ENCODE measurements around the gene MGA. TPM values are rescaled to one million over a fixed set of nuclear protein-coding genes. Genes with fewer than 3 reads are reported as not detected.

MGA gene
- total RNA-seq, 1 donor from 2014 or later, result 32.6 TPM

- Histone ChIP-seq H2AFZ (ENCODE audit: low read depth, low read length) (no peak overlapping the region), H3K4me1 (ENCODE audit: insufficient read depth, low read length) (no peaks in the 10 kb centered on the region), H4K20me1 (ENCODE audit: insufficient read depth, low read length) (peaks cover 14% of the 10 kb centered on the region), H3K9me3 (ENCODE audit: insufficient read depth, low read depth, low read length) (no peaks in the 10 kb centered on the region), H3K36me3 (ENCODE audit: insufficient read depth, low read length) (peaks cover 20% of the 10 kb centered on the region), H3K9ac (ENCODE audit: low read length) (no peak overlapping the region), H3K4me2 (ENCODE audit: low read length) (no peak overlapping the region), H3K79me2 (ENCODE audit: insufficient read depth, low read length) (no peaks in the 10 kb centered on the region), H3K4me3 (ENCODE audit: insufficient read depth, low read depth, low read length) (no peak overlapping the region), H3K27me3 (ENCODE audit: insufficient read depth, low read length) (no peaks in the 10 kb centered on the region), H3K27ac (ENCODE audit: low read depth, low read length) (no peak overlapping the region)
- Mint-ChIP-seq H3K4me3 (ENCODE audit: unreplicated experiment) (no peak overlapping the region), H3K27ac (ENCODE audit: unreplicated experiment) (no peak overlapping the region), H3K36me3 (ENCODE audit: low read depth, unreplicated experiment) (peaks cover 43% of the 10 kb centered on the region), H3K4me1 (ENCODE audit: low read depth, unreplicated experiment) (peaks cover 2% of the 10 kb centered on the region), H3K9me3 (ENCODE audit: unreplicated experiment) (no peaks in the 10 kb centered on the region), H3K27me3 (ENCODE audit: low read depth, unreplicated experiment) (no peaks in the 10 kb centered on the region)
- TF ChIP-seq CTCF (IDR thresholded peaks at IDR 0.05; ENCODE audit: insufficient read depth, low read depth, low read length) (no peak), EZH2 (IDR thresholded peaks at IDR 0.05; ENCODE audit: insufficient read depth, low read length) (no peak)
- DNase-seq (ENCODE audit: low read depth) (no peak), FAIRE-seq (no peak)
Measured at GRCh38 chr15:41817781-41818180, 157.6 kb downstream of the MGA start.

GRCh38 chr15:41819455-41820050, 159.3 kb downstream of the MGA start:
- H3K9ac ChIP-seq (ENCODE audit: low read length), result no peak overlapping the region
- H3K4me1 ChIP-seq (ENCODE audit: insufficient read depth, low read length), result no peaks in the 10 kb centered on the region
- no peak for FAIRE-seq
- no peaks in the 10 kb centered on the region for H3K79me2 ChIP-seq (ENCODE audit: insufficient read depth, low read length)
- H4K20me1 ChIP-seq (ENCODE audit: insufficient read depth, low read length), result peaks cover under 1% of the 10 kb centered on the region
- H3K27me3 Mint-ChIP-seq (ENCODE audit: low read depth, unreplicated experiment), result no peaks in the 10 kb centered on the region
- no peak for DNase-seq (ENCODE audit: low read depth)
- H2AFZ ChIP-seq (ENCODE audit: low read depth, low read length), result no peak overlapping the region
- H3K4me3 Mint-ChIP-seq (ENCODE audit: unreplicated experiment), result no peak overlapping the region
- H3K27ac ChIP-seq (ENCODE audit: low read depth, low read length), result no peak overlapping the region
- no peaks in the 10 kb centered on the region for H3K9me3 ChIP-seq (ENCODE audit: insufficient read depth, low read depth, low read length)
- no peak for TF ChIP-seq CTCF (IDR thresholded peaks at IDR 0.05; ENCODE audit: insufficient read depth, low read depth, low read length)
- TF ChIP-seq EZH2 (IDR thresholded peaks at IDR 0.05; ENCODE audit: insufficient read depth, low read length), result no peak
- H3K4me2 ChIP-seq (ENCODE audit: low read length), result no peak overlapping the region
- peaks cover 28% of the 10 kb centered on the region for H3K36me3 ChIP-seq (ENCODE audit: insufficient read depth, low read length)
- peaks cover 3% of the 10 kb centered on the region for H3K4me1 Mint-ChIP-seq (ENCODE audit: low read depth, unreplicated experiment)
- H3K27me3 ChIP-seq (ENCODE audit: insufficient read depth, low read length), result no peaks in the 10 kb centered on the region
- no peak overlapping the region for H3K27ac Mint-ChIP-seq (ENCODE audit: unreplicated experiment)
- H3K9me3 Mint-ChIP-seq (ENCODE audit: unreplicated experiment), result no peaks in the 10 kb centered on the region
- H3K36me3 Mint-ChIP-seq (ENCODE audit: low read depth, unreplicated experiment), result peaks cover 36% of the 10 kb centered on the region
- no peak overlapping the region for H3K4me3 ChIP-seq (ENCODE audit: insufficient read depth, low read depth, low read length)

- no peaks in the 10 kb centered on the region for H4K20me1 ChIP-seq (ENCODE audit: insufficient read depth, low read length)
- Mint-ChIP-seq H3K9me3 (ENCODE audit: unreplicated experiment) (no peaks in the 10 kb centered on the region), H3K36me3 (ENCODE audit: low read depth, unreplicated experiment) (peaks cover 33% of the 10 kb centered on the region), H3K4me3 (ENCODE audit: unreplicated experiment) (no peak overlapping the region), H3K27ac (ENCODE audit: unreplicated experiment) (no peak overlapping the region), H3K27me3 (ENCODE audit: low read depth, unreplicated experiment) (no peaks in the 10 kb centered on the region), H3K4me1 (ENCODE audit: low read depth, unreplicated experiment) (peaks cover 3% of the 10 kb centered on the region)
- H3K4me2 ChIP-seq (ENCODE audit: low read length), result no peak overlapping the region
- no peaks in the 10 kb centered on the region for H3K27me3 ChIP-seq (ENCODE audit: insufficient read depth, low read length)
- H3K27ac ChIP-seq (ENCODE audit: low read depth, low read length), result no peak overlapping the region
- FAIRE-seq (no peak), DNase-seq (ENCODE audit: low read depth) (no peak)
- H3K4me3 ChIP-seq (ENCODE audit: insufficient read depth, low read depth, low read length), result no peak overlapping the region
- no peaks in the 10 kb centered on the region for H3K9me3 ChIP-seq (ENCODE audit: insufficient read depth, low read depth, low read length)
- TF ChIP-seq EZH2 (IDR thresholded peaks at IDR 0.05; ENCODE audit: insufficient read depth, low read length) (no peak), CTCF (IDR thresholded peaks at IDR 0.05; ENCODE audit: insufficient read depth, low read depth, low read length) (no peak)
- H3K9ac ChIP-seq (ENCODE audit: low read length), result no peak overlapping the region
- H3K79me2 ChIP-seq (ENCODE audit: insufficient read depth, low read length), result no peaks in the 10 kb centered on the region
- peaks cover 27% of the 10 kb centered on the region for H3K36me3 ChIP-seq (ENCODE audit: insufficient read depth, low read length)
- no peaks in the 10 kb centered on the region for H3K4me1 ChIP-seq (ENCODE audit: insufficient read depth, low read length)
- no peak overlapping the region for H2AFZ ChIP-seq (ENCODE audit: low read depth, low read length)
Measured at GRCh38 chr15:41820791-41821423, 160.7 kb downstream of the MGA start.

All from astrocyte (in vitro differentiated cells and primary cell).